Transverse colon (tissue), 4 donors: ENCODE measurements around the gene PITPNC1. TPM values are rescaled to one million over a fixed set of nuclear protein-coding genes. Genes with fewer than 3 reads are reported as not detected.

Source experiments
- DNase-seq: peaks from one replicate; pipeline ENCODE4 v3.0.0-alpha.2; 2019
- H3K27ac ChIP-seq, 4 donors: fragments of 200-600 bp; sonication (generic); 2 replicates each; pipeline ENCODE4 v1.5.1; 2016 to 2018; ENCODE audit warnings: inconsistent platforms in 4 of 4
- H3K27me3 ChIP-seq: fragments of 200-600 bp; sonication (generic); 2 replicates; pipeline ENCODE4 v1.5.1; 2017; ENCODE audit warnings: inconsistent platforms
- H3K36me3 ChIP-seq, 4 donors: fragments of 200-600 bp; sonication (generic); 2 replicates each; pipeline ENCODE4 v1.5.1; 2017 to 2019; ENCODE audit warnings: inconsistent platforms in 4 of 4
- H3K4me1 ChIP-seq, 4 donors: fragments of 200-600 bp; sonication (generic); 2 replicates each; pipeline ENCODE4 v1.5.1; 2017 to 2020; ENCODE audit warnings: inconsistent platforms in 4 of 4
- H3K4me3 ChIP-seq, 4 donors: fragments of 200-600 bp; sonication (generic); 1 replicate in 1 of 4; 2 replicates in 3 of 4; pipeline versions ENCODE4 v1.5.1 to v1.6.1; 2017 to 2019; ENCODE audit warnings: inconsistent platforms in 4 of 4
- H3K9me3 ChIP-seq, 2 donors: fragments of 200-600 bp; sonication (generic); 2 replicates each; pipeline ENCODE4 v1.5.1; 2017 to 2019; ENCODE audit warnings: inconsistent platforms in 2 of 2
- EP300 ChIP-seq: sonication (generic); formaldehyde crosslinking; IDR thresholded peaks from one replicate; pipeline ENCODE4 v1.6.1; 2017; ENCODE audit warnings: antibody characterized with exemption, low read depth
- POLR2A ChIP-seq: fragments of 450-650 bp; IDR thresholded peaks from one replicate; pipeline ENCODE4 v1.6.1; 2016; ENCODE audit warnings: antibody characterized with exemption, mild to moderate bottlenecking, moderate library complexity
- POLR2AphosphoS5 ChIP-seq, 3 donors: sonication (generic); formaldehyde crosslinking; IDR thresholded peaks; one replicate each; pipeline ENCODE4 v1.6.1; 2016; ENCODE audit warnings: antibody characterized with exemption in 3 of 3
- WGBS, 2 donors: methylation state at CpG; one replicate each; pipeline ENCODE4 v1.1.5; 2018; ENCODE audit warnings: low coverage in 1 of 2; 5-methylcytosine and 5-hydroxymethylcytosine counted together
- in situ Hi-C, 4 donors: fragments of 200-750 bp; cut with MboI; loops; one replicate each; pipeline versions ENCODE4 v1.15.0 to v1.15.1; 2017; ENCODE audit warnings: low sequenced_read_pairs in 3 of 4, low pct_ligation_motif_present in 1 of 4, low pct_unique_long_range_greater_than_20kb in 1 of 4
- intact Hi-C: fragments of 100-400 bp; cut with DNase I; formaldehyde crosslinking; loops from one replicate; pipeline ENCODE4 v1.15.1; 2023; ENCODE audit warnings: low total_unique reads
- total RNA-seq, 4 donors: library from RNA; depleted of rRNA; stranded (reverse); fragments of >200 nt; gene quantifications; one replicate each; pipeline ENCODE4 v1.1.0, GENCODE V29; 2016
- TF ChIP-seq, protein P1 (sequence below), 5 experiments: fragments of 200-600 bp in 3 of 5; fragments of 450-650 bp in 2 of 5; sonication (generic) in 3 of 5; IDR thresholded peaks; 1 replicate in 2 of 5; 2 replicates in 3 of 5; pipeline ENCODE4 v1.5.1; 2016 to 2017; ENCODE audit warnings: antibody characterized with exemption in 5 of 5, inconsistent platforms in 3 of 5, mild to moderate bottlenecking in 2 of 5, moderate library complexity in 1 of 5

Gene PITPNC1
- total RNA-seq, 4 donors from 2014 or later, result 1.6 to 10.3 (median 4.0) TPM

DNA sequence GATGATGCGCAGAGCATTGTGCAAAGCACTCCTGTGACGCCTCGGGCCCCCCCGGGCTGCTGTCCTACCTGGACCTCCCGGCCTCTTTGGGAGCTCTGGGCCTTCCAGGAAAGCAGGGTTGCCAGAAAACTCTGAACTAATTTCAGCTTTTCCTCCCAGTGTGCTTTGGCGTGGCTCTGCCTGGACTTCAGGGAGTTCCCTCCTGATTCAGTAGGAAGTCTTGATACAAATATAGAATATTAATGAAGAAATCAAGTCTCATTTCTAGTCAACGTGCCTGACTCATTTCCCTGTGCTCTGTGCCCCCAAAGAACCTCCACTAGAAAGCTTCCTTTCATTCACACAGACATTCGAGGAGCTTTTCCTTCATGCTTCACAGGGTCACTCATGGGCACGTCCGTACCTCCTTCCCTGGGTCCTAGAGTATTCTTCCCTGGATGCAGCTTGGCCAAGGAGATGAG lies 256.7 kb downstream of the PITPNC1 start:
- Histone ChIP-seq H3K4me3 (no peak overlapping the region), H3K9me3 (no peaks in the 10 kb centered on the region), H3K4me1 (no peaks in the 10 kb centered on the region), H3K36me3 (no peaks in the 10 kb centered on the region), H3K27ac (no peak overlapping the region), H3K27me3 (no peaks in the 10 kb centered on the region)
- in situ Hi-C loops, result no loop called here
- TF ChIP-seq EP300 (no peak), POLR2A (no peak), POLR2AphosphoS5 (IDR thresholded peaks at IDR 0.05) (no peak)
- TF ChIP-seq, protein P1, sequence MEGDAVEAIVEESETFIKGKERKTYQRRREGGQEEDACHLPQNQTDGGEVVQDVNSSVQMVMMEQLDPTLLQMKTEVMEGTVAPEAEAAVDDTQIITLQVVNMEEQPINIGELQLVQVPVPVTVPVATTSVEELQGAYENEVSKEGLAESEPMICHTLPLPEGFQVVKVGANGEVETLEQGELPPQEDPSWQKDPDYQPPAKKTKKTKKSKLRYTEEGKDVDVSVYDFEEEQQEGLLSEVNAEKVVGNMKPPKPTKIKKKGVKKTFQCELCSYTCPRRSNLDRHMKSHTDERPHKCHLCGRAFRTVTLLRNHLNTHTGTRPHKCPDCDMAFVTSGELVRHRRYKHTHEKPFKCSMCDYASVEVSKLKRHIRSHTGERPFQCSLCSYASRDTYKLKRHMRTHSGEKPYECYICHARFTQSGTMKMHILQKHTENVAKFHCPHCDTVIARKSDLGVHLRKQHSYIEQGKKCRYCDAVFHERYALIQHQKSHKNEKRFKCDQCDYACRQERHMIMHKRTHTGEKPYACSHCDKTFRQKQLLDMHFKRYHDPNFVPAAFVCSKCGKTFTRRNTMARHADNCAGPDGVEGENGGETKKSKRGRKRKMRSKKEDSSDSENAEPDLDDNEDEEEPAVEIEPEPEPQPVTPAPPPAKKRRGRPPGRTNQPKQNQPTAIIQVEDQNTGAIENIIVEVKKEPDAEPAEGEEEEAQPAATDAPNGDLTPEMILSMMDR (IDR thresholded peaks at IDR 0.05), result no peak
- intact Hi-C loops, result no loop called here
- no peak for DNase-seq
- 73 to 80% methylated on average over 4 to 10 of the region's 10 CpGs for WGBS, 2 donors

DNA sequence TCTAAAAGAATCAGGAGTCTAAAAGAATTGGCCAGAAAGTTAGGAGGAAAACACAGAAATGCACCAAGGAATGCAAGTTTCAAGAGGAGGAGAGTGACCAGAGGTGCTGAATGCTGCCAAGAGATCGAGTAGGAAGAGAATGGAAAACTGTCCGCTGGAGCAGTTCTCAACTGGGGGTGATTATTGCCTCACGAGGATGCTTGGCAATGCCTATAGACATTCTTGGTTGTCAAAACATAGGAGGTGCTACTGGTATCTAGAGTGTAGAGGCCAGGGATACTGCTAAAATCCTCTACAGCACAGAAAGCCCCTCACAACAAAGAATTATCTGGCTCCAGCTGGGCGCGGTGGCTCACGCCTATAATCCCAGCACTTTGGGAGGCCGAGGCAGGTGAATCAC lies 258.6 kb downstream of the PITPNC1 start:
- Histone ChIP-seq H3K4me3 (no peak overlapping the region), H3K36me3 (no peaks in the 10 kb centered on the region), H3K27me3 (no peaks in the 10 kb centered on the region), H3K4me1 (no peaks in the 10 kb centered on the region), H3K27ac (no peak overlapping the region), H3K9me3 (no peaks in the 10 kb centered on the region)
- in situ Hi-C loops (no loop called here), intact Hi-C loops (no loop called here)
- TF ChIP-seq POLR2AphosphoS5 (IDR thresholded peaks at IDR 0.05), result no peak
- TF ChIP-seq, protein P1 (IDR thresholded peaks at IDR 0.05), result no peak
- no peak for TF ChIP-seq EP300
- no peak for TF ChIP-seq POLR2A
- DNase-seq, result no peak
- WGBS, 2 donors, result 94 to 98% methylated on average over 3 to 7 of the region's 7 CpGs

DNA sequence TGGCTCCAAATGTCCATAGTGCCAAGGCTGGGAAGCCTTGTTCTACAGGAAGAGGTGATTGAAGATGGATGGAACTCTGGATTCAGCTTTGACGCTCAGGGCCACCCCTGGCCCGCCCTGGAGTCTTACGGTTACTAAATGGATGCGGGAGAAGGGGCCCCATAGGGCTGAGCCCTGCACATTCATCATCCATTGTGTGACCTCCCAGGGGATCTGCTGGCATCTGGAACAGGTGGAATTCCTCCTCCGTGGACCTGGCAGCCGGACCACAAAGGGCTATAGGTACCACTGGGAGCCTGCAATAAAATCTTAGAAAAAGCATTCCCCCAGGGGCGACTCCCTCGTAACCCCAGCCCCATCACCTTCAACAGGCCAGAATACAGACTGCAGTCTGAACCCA lies 259.2 kb downstream of the PITPNC1 start:
- 96 to 100% methylated on average over 1 to 8 of the region's 8 CpGs for WGBS, 2 donors
- H3K9me3 ChIP-seq, result no peaks in the 10 kb centered on the region
- no peaks in the 10 kb centered on the region for H3K4me1 ChIP-seq
- DNase-seq, result no peak
- in situ Hi-C loops, result no loop called here
- H3K4me3 ChIP-seq, result no peak overlapping the region
- intact Hi-C loops, result no loop called here
- TF ChIP-seq EP300 (no peak), POLR2AphosphoS5 (IDR thresholded peaks at IDR 0.05) (no peak), POLR2A (no peak)
- TF ChIP-seq, protein P1 (IDR thresholded peaks at IDR 0.05), result no peak
- no peaks in the 10 kb centered on the region for H3K36me3 ChIP-seq
- no peaks in the 10 kb centered on the region for H3K27me3 ChIP-seq
- no peak overlapping the region for H3K27ac ChIP-seq

DNA sequence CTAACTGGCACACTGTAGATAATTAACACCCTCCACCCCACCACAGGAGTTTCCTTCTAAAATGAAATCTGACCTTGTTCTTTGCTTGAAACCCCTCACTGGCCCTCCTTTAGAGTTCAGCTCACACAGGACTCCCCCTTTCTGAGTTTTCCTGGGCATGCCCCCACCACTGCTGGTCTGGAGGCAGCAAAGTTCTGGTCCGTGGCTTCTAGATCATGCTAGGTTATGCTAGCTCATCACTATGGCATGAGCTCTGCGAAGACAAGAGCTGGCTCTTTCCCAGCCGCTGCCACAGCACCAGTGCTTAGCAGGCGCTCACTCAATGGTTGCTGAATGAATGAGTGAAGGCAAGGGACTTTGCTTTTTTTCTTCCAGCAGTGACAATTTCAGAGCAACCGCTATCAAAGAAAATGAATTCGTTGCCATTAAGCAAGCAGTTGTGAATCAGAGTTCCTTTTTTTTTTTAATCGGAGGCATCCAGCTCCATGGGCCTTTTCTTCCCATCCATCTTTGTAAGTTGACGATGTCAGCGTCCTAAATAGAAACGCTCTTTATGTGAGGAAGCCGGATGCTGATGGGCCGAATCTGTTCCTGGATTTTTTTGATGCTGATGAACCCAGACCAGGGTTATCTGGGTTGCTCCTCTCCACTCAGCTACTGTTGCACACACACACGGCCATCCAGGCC lies 259.9 kb downstream of the PITPNC1 start:
- H3K36me3 ChIP-seq, result no peaks in the 10 kb centered on the region
- intact Hi-C loops (no loop called here), in situ Hi-C loops (no loop called here)
- TF ChIP-seq, protein P1 (IDR thresholded peaks at IDR 0.05), result no peak
- TF ChIP-seq POLR2A (no peak), EP300 (no peak), POLR2AphosphoS5 (IDR thresholded peaks at IDR 0.05) (no peak)
- no peaks in the 10 kb centered on the region for H3K27me3 ChIP-seq
- no peak overlapping the region for H3K27ac ChIP-seq
- no peak for DNase-seq
- H3K4me1 ChIP-seq, result no peaks in the 10 kb centered on the region
- H3K9me3 ChIP-seq, result no peaks in the 10 kb centered on the region
- H3K4me3 ChIP-seq, result no peak overlapping the region
- 89% methylated on average over 13 of the region's 13 CpGs; no CpG with 5 or more reads in 1 of the 2 donors for WGBS, 2 donors
